ENCODE results near the gene TMC2.
"Not testable (repeated sequence)": the region's sequence is repeated elsewhere in the genome, so short reads cannot be mapped to it uniquely, and the experiment has no call there.

DNA sequence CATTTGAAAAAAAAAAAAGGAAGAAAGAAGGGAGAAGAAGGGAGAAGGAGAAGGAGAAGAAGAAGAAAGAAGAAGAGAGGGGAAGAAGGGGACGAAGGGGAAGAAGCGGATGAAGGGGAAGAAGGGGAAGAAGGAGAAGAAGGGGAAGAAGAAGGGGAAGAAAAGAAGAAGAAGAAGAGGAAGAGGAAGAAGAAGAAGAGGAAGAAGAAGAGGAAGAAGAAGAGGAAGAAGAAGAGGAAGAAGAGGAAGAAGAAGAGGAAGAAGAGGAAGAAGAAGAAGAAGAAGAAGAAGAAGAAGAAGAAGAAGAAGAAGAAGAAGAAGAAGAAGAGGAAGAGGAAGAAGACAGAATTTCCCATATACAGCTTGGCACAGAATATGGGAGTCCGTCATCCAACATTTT is 145.7 kb downstream of the TMC2 start:
- TF ChIP-seq CTCF (IDR thresholded peaks at IDR 0.05; ENCODE audit: insufficient read depth, low read length, poor library complexity, severe bottlenecking); EZH2phosphoT487 (conservative IDR thresholded peaks at IDR 0.05; ENCODE audit: low read length): not testable (repeated sequence)
